Umbilical cord (tissue), 2 donors: ENCODE data around the gene LCOR. TPM values are rescaled to one million over a fixed set of nuclear protein-coding genes. Genes with fewer than 3 reads are reported as not detected.

Source experiments
- DNase-seq: peaks from one replicate; pipeline ENCODE4 v3.0.0-alpha.2; 2015; ENCODE audit warnings: low spot score
- total RNA-seq: library from RNA; depleted of rRNA; stranded (reverse); fragments of >200 nt; gene quantifications from one replicate; pipeline ENCODE4 v1.2.3, GENCODE V29; 2014; ENCODE audit warnings: low replicate concordance; ENCODE audit not compliant: insufficient read depth

Gene LCOR
- total RNA-seq, 1 donor from 2014 or later, result 124 TPM

DNA sequence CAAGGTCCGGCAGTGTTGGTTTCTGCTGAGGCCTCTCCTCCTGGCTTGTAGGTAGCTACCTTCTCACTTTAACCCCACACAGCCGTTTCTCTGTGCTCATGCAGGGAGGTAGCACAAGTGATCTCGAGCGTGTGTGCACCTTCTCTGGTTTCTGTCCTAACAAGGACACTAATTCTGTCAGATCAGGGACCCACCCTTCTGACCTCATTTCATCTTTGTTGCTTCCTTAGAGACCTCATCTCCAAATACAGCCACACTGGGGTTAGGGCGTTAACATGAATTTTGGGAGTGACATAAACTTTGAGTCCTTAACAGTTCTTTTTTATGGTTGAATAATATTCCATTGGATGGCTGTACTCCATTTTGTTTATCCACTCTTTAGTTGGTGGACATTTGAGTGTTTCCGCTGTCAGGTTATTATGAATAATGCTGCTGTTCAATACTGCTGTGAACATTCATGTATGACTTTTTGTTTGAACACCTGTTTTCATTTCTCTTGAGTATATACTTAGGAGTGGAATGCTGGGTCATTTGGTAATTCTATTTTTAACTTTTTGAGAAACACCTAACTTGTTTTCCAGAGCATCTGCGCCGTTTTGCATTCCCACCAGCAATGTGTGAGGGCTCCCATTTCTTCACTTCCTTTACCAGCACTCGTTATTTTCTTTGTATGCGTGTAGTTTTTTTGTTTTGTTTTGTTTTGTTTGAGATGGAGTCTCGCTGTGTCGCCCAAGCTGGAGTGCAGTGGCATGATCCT, 57.5 kb downstream of the LCOR start:
- DNase-seq, result no peak

GRCh38 chr10:96890172-96890513, 58.0 kb downstream of the LCOR start:
- DNase-seq, result no peak

DNA sequence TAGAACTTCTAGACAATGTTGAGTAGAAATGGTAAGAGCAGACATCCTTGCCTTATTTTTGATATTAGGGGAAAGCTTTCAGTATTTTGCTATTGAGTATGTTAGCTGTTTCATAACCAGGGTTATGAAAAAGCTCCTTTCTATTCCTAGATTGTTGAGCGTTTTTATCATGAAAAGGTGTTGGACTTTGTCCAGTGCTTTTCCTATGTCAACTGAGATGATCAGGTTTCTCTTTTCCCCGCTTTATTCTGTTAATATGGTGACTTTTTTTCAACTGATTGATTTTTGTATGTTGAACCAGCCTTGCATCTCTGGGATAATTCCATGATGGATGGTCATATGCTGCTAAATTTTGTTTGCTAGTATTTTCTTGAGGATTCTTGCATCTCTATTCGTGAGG, 58.5 kb downstream of the LCOR start:
- DNase-seq, result no peak

DNA sequence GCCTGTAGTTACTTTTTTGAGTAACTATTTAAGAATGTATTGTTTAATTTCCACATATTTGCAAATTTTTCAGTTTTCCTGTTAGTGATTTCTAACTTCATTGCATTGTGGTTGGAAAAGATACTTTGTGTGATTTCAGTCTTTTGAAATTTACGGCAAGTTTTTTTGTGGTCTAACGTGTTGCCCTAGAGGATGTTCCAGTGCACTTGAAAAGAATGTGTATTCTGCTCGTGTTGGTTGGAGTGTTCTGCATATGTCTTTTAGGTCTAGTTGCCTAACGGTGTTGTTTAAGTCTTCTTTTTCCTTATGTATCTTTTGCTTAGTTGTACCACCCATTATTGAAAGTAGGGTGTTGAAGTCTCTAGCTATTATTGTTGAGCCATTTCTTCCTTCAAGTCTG, 59.7 kb downstream of the LCOR start:
- DNase-seq, result no peak

DNA sequence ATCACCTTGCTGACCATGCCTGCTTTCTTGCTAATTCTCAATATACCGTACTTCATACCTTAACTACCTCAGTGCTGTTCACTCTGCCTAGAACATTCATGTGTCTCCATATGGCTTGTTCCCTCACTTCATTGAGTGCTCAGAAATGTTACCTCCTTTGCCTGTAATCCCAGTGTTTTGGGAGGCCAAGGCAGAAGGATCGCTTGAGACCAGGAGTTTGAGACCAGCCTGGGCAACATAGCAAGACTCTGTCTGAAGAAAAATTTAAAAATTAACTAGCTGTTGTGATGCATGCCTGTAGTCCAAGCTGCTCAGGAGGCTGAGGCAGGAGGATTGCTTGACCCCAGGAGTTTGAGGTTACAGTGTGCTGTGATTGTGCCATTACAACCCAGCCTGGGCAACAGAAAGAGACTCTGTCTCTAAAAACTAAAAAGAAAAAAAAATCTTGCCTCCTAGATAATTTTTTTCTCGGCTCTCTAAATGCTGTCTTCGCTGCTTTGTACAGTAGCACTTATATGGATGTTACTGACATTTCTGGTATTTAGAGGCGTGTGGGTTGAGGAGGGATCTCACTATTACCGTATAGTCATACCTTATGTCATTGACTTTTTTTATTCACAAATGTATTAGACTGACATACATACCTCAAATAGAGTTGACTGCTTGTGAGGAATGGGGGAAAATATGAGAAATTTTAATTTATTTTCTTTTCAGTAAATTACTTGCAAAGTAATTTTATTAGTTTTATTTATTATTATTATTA, 63.7 kb downstream of the LCOR start:
- no peak for DNase-seq

- no peak for DNase-seq
These were observed 64.9 kb downstream of the LCOR start for GRCh38 chr10:96896884-96897589.

- DNase-seq, result no peak
These were observed 70.0 kb downstream of the LCOR start for GRCh38 chr10:96902117-96902516.

GRCh38 chr10:96902731-96903358, 70.7 kb downstream of the LCOR start:
- no peak for DNase-seq

- DNase-seq, result no peak
These were observed 72.5 kb downstream of the LCOR start for GRCh38 chr10:96904648-96905047.

- no peak for DNase-seq
These were observed 74.8 kb downstream of the LCOR start for GRCh38 chr10:96906864-96907263.

DNA sequence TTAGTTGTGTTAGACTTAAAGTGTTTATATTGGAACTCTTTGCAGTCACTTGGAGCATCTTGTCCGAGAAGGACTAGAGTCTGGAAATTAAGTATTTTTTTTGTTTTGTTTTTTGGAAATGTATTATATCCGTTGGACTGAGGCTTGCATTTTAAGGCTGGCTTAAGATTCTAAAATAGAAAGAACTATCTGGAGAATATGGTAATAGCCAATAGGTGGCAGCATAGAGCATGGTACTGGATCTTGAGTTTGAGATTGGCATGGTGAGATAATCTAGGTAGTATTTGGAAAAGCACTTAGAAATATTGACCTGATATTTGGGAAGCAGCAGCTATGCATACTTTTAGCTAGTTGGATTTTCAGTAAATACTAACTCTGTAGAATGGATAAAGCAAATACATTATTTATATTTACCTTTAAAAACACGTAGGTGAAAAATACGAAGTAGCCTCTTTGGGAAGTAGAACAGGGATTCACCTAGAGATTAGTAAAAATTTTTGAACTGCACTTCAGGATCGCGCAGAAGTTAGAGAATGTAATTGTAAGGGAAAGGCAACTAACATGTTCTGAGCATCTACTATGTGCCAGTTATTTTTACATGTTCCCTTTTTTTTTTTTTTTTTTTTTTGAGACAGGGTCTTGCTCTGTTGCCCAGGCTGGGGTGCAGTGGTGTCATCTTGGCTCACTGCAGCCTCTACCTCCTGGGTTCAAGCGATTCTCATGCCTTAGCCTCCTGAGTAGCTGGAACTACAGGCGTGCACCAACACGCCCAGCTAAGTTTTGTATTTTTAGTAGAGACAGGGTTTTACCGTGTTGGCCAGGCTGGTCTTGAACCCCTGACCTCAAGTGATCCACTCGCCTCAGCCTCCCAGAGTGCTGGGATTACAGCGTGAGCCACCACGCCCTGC, 78.6 kb downstream of the LCOR start:
- peak; percentile 5 for DNase-seq

DNA sequence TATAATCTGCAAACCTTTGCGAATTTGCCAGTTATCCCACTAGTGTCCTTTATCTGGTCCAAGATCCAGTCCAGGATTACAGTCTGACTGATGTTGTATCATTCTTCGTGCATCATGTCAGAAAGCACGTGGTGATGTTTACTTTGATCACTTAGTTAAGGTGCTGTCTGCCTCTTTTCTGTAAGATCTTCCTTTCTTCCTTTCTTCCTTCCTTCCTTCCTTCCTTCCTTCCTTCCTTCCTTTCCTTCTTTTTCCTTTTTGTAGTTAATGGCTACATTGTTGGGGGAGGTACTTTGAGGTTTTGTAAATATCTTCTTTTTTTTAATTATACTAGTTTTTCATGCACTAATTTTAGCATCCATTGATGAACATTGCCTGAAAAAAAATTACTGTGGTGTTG, 80.3 kb downstream of the LCOR start:
- DNase-seq, result no peak

GRCh38 chr10:96913906-96914305, 81.8 kb downstream of the LCOR start:
- no peak for DNase-seq

DNA sequence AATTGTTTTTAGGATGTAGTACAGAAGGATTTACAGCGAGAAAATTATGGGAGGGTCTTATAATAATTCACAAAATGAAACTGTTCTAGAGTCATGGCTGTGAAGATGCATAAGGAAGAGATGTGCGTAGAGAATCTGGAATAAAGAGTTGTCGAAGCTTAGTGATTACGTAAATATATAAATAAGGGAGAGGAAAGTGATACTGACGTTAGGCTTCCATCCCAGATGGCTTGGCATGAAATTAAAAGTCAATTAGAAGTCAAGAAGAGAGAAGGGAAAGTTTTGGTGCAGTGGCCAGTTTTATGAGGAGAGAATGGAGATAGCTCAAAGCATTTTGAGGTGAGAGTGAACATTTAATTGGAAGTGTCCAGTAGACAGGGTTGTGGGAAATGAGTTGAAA, 85.5 kb downstream of the LCOR start:
- no peak for DNase-seq

GRCh38 chr10:96918214-96919002, 86.3 kb downstream of the LCOR start:
- DNase-seq, result no peak

DNA sequence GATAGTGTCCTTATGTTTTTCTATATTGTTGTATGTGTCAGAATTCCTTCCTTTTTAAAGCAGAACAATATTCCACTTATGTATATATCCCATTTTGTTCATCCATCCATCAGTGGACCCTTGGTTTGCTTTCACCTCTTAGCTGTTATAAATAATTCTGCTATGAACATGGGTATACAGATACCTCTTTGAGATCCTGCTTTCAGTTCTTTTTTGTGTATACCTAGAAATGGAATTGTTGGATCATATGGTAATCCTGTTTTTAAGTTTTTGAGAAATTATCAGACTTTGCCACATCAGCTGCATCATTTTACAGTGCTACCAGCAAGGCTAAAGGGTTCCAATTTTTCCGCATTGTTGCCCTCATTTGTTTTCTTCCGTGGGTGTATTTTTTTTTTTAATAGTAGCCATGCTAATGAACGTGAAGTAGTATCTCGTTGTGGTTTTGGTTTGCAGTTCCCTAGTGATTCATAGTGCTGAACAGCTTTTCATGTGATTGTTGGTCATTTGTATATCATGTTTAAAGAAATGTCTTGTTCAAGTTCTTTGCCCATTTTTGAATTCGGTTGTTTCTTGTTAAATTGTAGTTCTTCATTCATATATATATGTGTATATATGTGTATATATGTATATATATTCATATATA, 87.8 kb downstream of the LCOR start:
- no peak for DNase-seq

DNA sequence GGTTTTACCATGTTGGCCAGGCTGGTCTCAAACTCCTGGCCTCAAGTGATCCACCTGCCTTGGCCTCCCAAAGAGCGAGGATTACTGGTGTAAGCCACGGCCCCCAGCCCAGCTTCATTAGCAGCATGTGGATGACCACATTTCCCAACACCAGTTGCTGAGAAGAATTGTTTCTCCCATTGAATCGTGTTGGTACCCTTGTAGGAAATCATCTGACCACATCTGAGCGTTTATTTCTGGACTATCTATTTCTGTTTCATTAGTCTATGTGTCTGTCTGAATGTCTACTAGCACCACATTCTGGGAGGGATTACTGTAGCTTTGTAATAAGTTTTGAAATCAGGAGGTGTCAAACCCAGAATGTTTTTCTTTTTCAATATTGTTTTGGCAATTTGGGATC, 89.6 kb downstream of the LCOR start:
- no peak for DNase-seq

DNA sequence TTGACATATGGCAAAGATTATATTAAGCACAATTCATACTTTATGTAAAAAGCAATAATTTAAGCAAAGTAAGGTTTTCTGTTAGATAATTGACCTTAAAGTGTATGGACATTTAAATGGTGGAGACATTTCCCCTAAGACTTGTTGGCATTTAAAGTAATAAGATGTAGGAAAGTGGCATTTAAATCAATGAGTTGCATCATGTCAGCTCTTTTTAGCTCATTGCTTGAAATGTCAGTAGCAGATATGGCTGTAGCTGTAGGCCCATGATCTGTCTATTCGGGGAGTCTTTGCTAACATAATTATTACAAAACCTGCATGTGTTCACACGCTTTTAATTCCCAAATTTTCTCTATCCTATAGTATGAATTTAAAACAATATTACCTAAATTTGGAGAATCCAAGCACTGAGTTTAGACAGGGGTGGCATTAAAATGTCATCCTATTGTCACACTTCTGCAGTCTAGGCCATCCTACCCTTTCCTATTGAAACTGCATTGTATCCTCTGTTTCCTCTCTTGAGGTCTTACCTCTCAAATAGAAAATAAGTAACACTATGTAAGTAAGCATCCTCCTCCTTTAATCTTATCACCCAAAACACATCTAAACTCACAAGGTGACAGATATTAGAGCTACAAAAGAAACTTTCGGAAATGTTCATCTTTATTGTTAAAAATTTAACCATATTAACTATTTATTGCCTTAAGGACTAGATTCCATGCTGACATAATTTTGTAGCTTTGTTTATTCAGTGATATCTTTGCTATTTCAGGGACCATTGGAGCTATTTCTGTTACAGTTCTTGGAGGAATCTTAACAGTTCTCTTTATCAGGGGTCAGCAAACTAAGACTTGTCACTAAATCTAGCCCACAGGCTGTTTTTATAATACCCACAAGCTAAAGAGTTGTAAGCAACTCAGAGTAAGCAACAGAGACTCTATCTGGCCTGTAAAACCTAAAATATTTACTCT, 91.2 kb downstream of the LCOR start:
- DNase-seq, result no peak

DNA sequence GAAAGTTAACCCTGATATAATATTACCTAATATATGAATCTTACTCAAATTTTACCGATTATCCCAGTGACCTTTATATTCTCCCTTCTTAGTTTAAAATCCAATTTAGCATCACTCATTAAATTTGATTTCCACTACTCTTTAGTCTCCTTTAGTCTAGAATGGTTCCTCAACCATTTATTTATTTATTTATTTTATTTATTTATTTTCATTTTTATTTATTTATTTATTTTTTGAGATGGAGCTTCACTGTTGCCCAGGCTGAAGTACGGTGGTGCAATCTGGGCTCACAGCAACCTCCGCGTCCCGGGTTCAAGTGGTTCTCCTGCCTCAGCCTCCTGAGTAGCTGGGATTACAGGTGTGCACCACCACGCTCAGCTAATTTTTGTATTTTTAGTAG, 92.8 kb downstream of the LCOR start:
- no peak for DNase-seq
